WTC11 (cell line): Measurements from ENCODE around the gene KDM5B. TPM values are rescaled to one million over a fixed set of nuclear protein-coding genes. Genes with fewer than 3 reads are reported as not detected.

Experiments used
- ATAC-seq: fragments of 200-7000 bp; cut with Tn5 transposase; 2 replicates; pipeline ENCODE4 v1.10.0; 2021; ENCODE audit warnings: mild to moderate bottlenecking, moderate library complexity
- CTCF ChIA-PET: fragments of 300-600 bp; sonication (Branson Sonifier 250); formaldehyde crosslinking; loops from one replicate; lab custom pipeline; 2021; ENCODE audit warnings: antibody characterized with exemption; lab: Charles Lee
- POLR2A ChIA-PET: fragments of 350-600 bp; sonication (Branson Sonifier 250); formaldehyde crosslinking; loops from one replicate; lab custom pipeline; 2021; ENCODE audit warnings: antibody characterized with exemption; lab: Charles Lee
- DNase-seq: peaks from one replicate; pipeline ENCODE4 v3.0.0; 2021; ENCODE audit warnings: low spot score
- H3K27ac Mint-ChIP-seq: 2 replicates; pipeline ENCODE4 v1.8.0; 2021; ENCODE audit warnings: mixed read lengths
- H3K27me3 Mint-ChIP-seq: 2 replicates; pipeline ENCODE4 v1.8.0; 2021; ENCODE audit warnings: low read depth, mild to moderate bottlenecking, moderate library complexity, mixed read lengths
- H3K36me3 Mint-ChIP-seq: 2 replicates; pipeline ENCODE4 v1.8.0; 2021; ENCODE audit warnings: mixed read lengths
- H3K4me1 Mint-ChIP-seq: 2 replicates; pipeline ENCODE4 v1.8.0; 2022; ENCODE audit warnings: mixed read lengths
- H3K4me3 Mint-ChIP-seq: 2 replicates; pipeline ENCODE4 v1.8.0; 2021; ENCODE audit warnings: mild to moderate bottlenecking, moderate library complexity, mixed read lengths
- H3K9me3 Mint-ChIP-seq: 2 replicates; pipeline ENCODE4 v1.8.0; 2021; ENCODE audit warnings: mixed read lengths
- ARID4B ChIP-seq: sonication (generic); formaldehyde crosslinking; IDR thresholded peaks from 2 replicates; pipeline ENCODE4 v1.8.0; 2023; ENCODE audit warnings: missing genetic modification reagents, mild to moderate bottlenecking, borderline replicate concordance
- ATF1 ChIP-seq: sonication (generic); formaldehyde crosslinking; IDR thresholded peaks from 2 replicates; pipeline ENCODE4 v1.8.1; 2023; ENCODE audit warnings: mild to moderate bottlenecking, moderate library complexity, missing genetic modification reagents
- CBFB ChIP-seq: sonication (generic); formaldehyde crosslinking; IDR thresholded peaks from 2 replicates; pipeline ENCODE4 v1.8.1; 2022; ENCODE audit warnings: mild to moderate bottlenecking, low read depth, missing genetic modification reagents
- CDX4 ChIP-seq: fragments of 250-450 bp; sonication (Bioruptor Pico); IDR thresholded peaks from 2 replicates; pipeline ENCODE4 v1.9.0; 2021; ENCODE audit warnings: moderate library complexity, mild to moderate bottlenecking, inconsistent platforms, borderline replicate concordance
- CREM ChIP-seq: sonication (generic); formaldehyde crosslinking; IDR thresholded peaks from 2 replicates; pipeline ENCODE4 v1.8.1; 2022; ENCODE audit warnings: mild to moderate bottlenecking, missing genetic modification reagents, moderate library complexity
- E2F5 ChIP-seq: sonication (generic); formaldehyde crosslinking; IDR thresholded peaks from 2 replicates; pipeline ENCODE4 v1.8.1; 2022; ENCODE audit warnings: mild to moderate bottlenecking, moderate library complexity, missing genetic modification reagents
- ESRRA ChIP-seq: sonication (generic); formaldehyde crosslinking; IDR thresholded peaks from 2 replicates; pipeline ENCODE4 v1.8.1; 2022; ENCODE audit warnings: mild to moderate bottlenecking, missing genetic modification reagents, borderline replicate concordance
- IRF2 ChIP-seq: sonication (generic); formaldehyde crosslinking; IDR thresholded peaks from 2 replicates; pipeline ENCODE4 v1.8.0; 2022; ENCODE audit warnings: low read depth, missing genetic modification reagents, borderline replicate concordance
- JAZF1 ChIP-seq: fragments of 250-450 bp; sonication (Bioruptor Pico); IDR thresholded peaks from 2 replicates; pipeline ENCODE4 v1.9.0; 2021; ENCODE audit warnings: moderate library complexity, mild to moderate bottlenecking, inconsistent platforms
- OVOL2 ChIP-seq: fragments of 250-450 bp; sonication (Bioruptor Pico); IDR thresholded peaks from 2 replicates; pipeline ENCODE4 v1.9.0; 2021; ENCODE audit warnings: mild to moderate bottlenecking, borderline replicate concordance
- PRDM15 ChIP-seq: sonication (generic); formaldehyde crosslinking; IDR thresholded peaks from 2 replicates; pipeline ENCODE4 v1.8.0; 2022; ENCODE audit warnings: missing genetic modification reagents
- TEAD4 ChIP-seq: sonication (generic); formaldehyde crosslinking; IDR thresholded peaks from 2 replicates; pipeline ENCODE4 v1.8.0; 2022; ENCODE audit warnings: mild to moderate bottlenecking, missing genetic modification reagents
- ZNF121 ChIP-seq: sonication (generic); formaldehyde crosslinking; IDR thresholded peaks from 2 replicates; pipeline ENCODE4 v1.8.0; 2023; ENCODE audit warnings: missing genetic modification reagents
- ZNF317 ChIP-seq: sonication (generic); formaldehyde crosslinking; IDR thresholded peaks from 2 replicates; pipeline ENCODE4 v1.8.1; 2023; ENCODE audit warnings: low read depth, mild to moderate bottlenecking, moderate library complexity, missing genetic modification reagents, borderline replicate concordance
- ZNF423 ChIP-seq: fragments of 250-450 bp; sonication (Bioruptor Pico); IDR thresholded peaks from 2 replicates; pipeline ENCODE4 v2.1.2; 2022; ENCODE audit warnings: mild to moderate bottlenecking, moderate library complexity
- ZNF671 ChIP-seq: fragments of 250-450 bp; sonication (Bioruptor Pico); IDR thresholded peaks from 2 replicates; pipeline ENCODE4 v1.8.0; 2021; ENCODE audit warnings: mild to moderate bottlenecking
- total RNA-seq: library from RNA; stranded (reverse); gene quantifications from 3 replicates; pipeline ENCODE4 v1.2.3, GENCODE V29; 2021
- TF ChIP-seq, protein P1 (sequence below): fragments of 250-450 bp; sonication (Bioruptor Pico); IDR thresholded peaks from 2 replicates; pipeline ENCODE4 v1.9.0; 2021; ENCODE audit warnings: mild to moderate bottlenecking
- TF ChIP-seq, protein P2 (sequence below): fragments of 250-450 bp; sonication (Bioruptor Pico); IDR thresholded peaks from 2 replicates; pipeline ENCODE4 v2.1.2; 2022; ENCODE audit warnings: mild to moderate bottlenecking, moderate library complexity
- TF ChIP-seq, protein P3 (sequence below): sonication (generic); formaldehyde crosslinking; IDR thresholded peaks from 2 replicates; pipeline ENCODE4 v1.8.1; 2023; ENCODE audit warnings: mild to moderate bottlenecking, missing genetic modification reagents, borderline replicate concordance

KDM5B gene
- total RNA-seq, 1 experiment from 2014 or later: 222 TPM

- TF ChIP-seq, protein P1, sequence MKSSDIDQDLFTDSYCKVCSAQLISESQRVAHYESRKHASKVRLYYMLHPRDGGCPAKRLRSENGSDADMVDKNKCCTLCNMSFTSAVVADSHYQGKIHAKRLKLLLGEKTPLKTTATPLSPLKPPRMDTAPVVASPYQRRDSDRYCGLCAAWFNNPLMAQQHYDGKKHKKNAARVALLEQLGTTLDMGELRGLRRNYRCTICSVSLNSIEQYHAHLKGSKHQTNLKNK (CRISPR knock-in tag): no peak
These were observed 105.0 kb downstream of the KDM5B start (continued) for GRCh38 chr1:202703191-202703590.

DNA sequence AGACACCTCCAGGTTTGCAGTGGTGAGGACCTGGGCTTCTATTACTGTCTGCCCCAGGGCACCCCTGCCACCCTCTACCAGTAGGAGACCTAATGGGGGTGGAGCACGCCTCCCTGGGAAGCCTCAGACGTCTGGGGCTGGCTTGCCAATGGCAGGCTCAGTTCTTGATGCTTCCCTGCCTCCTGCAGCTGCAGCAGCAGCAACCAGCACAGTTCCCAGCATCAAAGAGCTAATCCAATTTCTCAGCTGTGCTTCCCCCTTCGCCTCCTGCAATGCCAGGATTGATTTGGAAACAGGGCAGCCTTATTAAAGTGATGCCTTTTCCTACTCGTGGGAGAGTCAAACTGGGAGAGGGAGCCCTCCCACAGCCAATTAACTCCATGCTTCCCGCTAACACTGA is 106.1 kb downstream of the KDM5B start:
- H3K36me3 Mint-ChIP-seq: no peaks in the 10 kb centered on the region
- no peaks in the 10 kb centered on the region for H3K27me3 Mint-ChIP-seq
- DNase-seq: no peak
- H3K9me3 Mint-ChIP-seq: no peaks in the 10 kb centered on the region
- POLR2A ChIA-PET: interaction anchor here (1.6 kb wide), 1 partner anchor 10 kb away, joined by 5 read pairs; no protein-coding TSS in a partner anchor
- H3K4me1 Mint-ChIP-seq: peaks cover 14% of the 10 kb centered on the region
- no peak overlapping the region; the same call in 1 of the 2 replicates for H3K27ac Mint-ChIP-seq
- no peak for TF ChIP-seq IRF2
- TF ChIP-seq ESRRA (CRISPR knock-in tag): no peak
- no peak for TF ChIP-seq ZNF121 (CRISPR knock-in tag)
- no peak for TF ChIP-seq CREM (CRISPR knock-in tag)
- no peak for TF ChIP-seq CDX4 (CRISPR knock-in tag)
- no peak for TF ChIP-seq TEAD4 (CRISPR knock-in tag)
- no peak for TF ChIP-seq ATF1
- TF ChIP-seq, protein P2, sequence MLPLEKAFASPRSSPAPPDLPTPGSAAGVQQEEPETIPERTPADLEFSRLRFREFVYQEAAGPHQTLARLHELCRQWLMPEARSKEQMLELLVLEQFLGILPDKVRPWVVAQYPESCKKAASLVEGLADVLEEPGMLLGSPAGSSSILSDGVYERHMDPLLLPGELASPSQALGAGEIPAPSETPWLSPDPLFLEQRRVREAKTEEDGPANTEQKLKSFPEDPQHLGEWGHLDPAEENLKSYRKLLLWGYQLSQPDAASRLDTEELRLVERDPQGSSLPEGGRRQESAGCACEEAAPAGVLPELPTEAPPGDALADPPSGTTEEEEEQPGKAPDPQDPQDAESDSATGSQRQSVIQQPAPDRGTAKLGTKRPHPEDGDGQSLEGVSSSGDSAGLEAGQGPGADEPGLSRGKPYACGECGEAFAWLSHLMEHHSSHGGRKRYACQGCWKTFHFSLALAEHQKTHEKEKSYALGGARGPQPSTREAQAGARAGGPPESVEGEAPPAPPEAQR (CRISPR knock-in tag): no peak
- no peak for TF ChIP-seq PRDM15
- no peak for TF ChIP-seq OVOL2
- TF ChIP-seq, all 79 proteins: peak for 0
- no peak for ATAC-seq
- CTCF ChIA-PET: interaction anchor here (0.6 to 2.2 kb wide), 4 partner anchors 9 to 45 kb away, joined by 3 to 8 read pairs (median 7); no protein-coding TSS in a partner anchor
- H3K4me3 Mint-ChIP-seq: no peak overlapping the region

- Mint-ChIP-seq H3K27me3 (no peaks in the 10 kb centered on the region), H3K36me3 (no peaks in the 10 kb centered on the region), H3K9me3 (no peaks in the 10 kb centered on the region), H3K4me3 (no peak overlapping the region), H3K27ac (no peak overlapping the region), H3K4me1 (peaks cover 14% of the 10 kb centered on the region)
- ChIA-PET POLR2A (no interaction called here), CTCF (no interaction called here)
- ATAC-seq (no peak), DNase-seq (no peak)
- TF ChIP-seq E2F5 (no peak), ARID4B (no peak), ZNF671 (no peak), TEAD4 (CRISPR knock-in tag) (no peak), ZNF317 (CRISPR knock-in tag) (no peak), CBFB (CRISPR knock-in tag) (no peak), JAZF1 (CRISPR knock-in tag) (no peak), ZNF423 (CRISPR knock-in tag) (no peak)
- TF ChIP-seq, protein P3, sequence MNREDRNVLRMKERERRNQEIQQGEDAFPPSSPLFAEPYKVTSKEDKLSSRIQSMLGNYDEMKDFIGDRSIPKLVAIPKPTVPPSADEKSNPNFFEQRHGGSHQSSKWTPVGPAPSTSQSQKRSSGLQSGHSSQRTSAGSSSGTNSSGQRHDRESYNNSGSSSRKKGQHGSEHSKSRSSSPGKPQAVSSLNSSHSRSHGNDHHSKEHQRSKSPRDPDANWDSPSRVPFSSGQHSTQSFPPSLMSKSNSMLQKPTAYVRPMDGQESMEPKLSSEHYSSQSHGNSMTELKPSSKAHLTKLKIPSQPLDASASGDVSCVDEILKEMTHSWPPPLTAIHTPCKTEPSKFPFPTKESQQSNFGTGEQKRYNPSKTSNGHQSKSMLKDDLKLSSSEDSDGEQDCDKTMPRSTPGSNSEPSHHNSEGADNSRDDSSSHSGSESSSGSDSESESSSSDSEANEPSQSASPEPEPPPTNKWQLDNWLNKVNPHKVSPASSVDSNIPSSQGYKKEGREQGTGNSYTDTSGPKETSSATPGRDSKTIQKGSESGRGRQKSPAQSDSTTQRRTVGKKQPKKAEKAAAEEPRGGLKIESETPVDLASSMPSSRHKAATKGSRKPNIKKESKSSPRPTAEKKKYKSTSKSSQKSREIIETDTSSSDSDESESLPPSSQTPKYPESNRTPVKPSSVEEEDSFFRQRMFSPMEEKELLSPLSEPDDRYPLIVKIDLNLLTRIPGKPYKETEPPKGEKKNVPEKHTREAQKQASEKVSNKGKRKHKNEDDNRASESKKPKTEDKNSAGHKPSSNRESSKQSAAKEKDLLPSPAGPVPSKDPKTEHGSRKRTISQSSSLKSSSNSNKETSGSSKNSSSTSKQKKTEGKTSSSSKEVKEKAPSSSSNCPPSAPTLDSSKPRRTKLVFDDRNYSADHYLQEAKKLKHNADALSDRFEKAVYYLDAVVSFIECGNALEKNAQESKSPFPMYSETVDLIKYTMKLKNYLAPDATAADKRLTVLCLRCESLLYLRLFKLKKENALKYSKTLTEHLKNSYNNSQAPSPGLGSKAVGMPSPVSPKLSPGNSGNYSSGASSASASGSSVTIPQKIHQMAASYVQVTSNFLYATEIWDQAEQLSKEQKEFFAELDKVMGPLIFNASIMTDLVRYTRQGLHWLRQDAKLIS (CRISPR knock-in tag): no peak
These were observed 107.0 kb downstream of the KDM5B start for GRCh38 chr1:202701200-202701599.
